AG04449 (cell line): ENCODE data around the gene DNPH1.

Experiments
- CTCF ChIA-PET: fragments of 350-600 bp; formaldehyde crosslinking; extraction: SDS; loops from one replicate; lab custom pipeline; 2021; ENCODE audit warnings: antibody characterized with exemption; lab: Yijun Ruan, JAX
- POLR2A ChIA-PET: fragments of 400-600, 350-600 bp; formaldehyde crosslinking; extraction: SDS; loops from one replicate; lab custom pipeline; 2020; ENCODE audit warnings: antibody characterized with exemption, inconsistent platforms; lab: Yijun Ruan, JAX
- DNase-seq: peaks from one replicate; pipeline ENCODE4 v3.0.0-alpha.2; 2010; ENCODE audit warnings: low read depth, low spot score
- H3K4me3 ChIP-seq: 2 replicates; pipeline ENCODE4 v1.5.1; 2011; ENCODE audit warnings: low read depth, mild to moderate bottlenecking, control low read depth, low read length
- CTCF ChIP-seq: IDR thresholded peaks from one replicate; pipeline ENCODE4 v1.5.1; 2011; ENCODE audit warnings: mild to moderate bottlenecking, moderate library complexity, low read length, control low read depth, inconsistent platforms; ENCODE audit not compliant: insufficient read depth; ENCODE audit errors: missing control alignments

DNPH1 gene

GRCh38 chr6:43228951-43229802, at the start of gene DNPH1:
DNPH1 (minus strand) TSS chr6:43229481; CDS start chr6:43229456, 25 bp downstream.
- DNase-seq = no peak
- peak; percentile 62 for TF ChIP-seq CTCF
- ChIA-PET CTCF (interaction anchor here (0.6 to 4.3 kb wide), 72 partner anchors 9 to 852 kb away, joined by 3 to 98 read pairs (median 4); partner anchors contain the start of genes CUL9, DLK2, KLHDC3 and MEA1), POLR2A (no interaction called here)
- peak within 1 kb of the TSS; percentile 70 for H3K4me3 ChIP-seq

- no peak overlapping the region for H3K4me3 ChIP-seq
- no peak for TF ChIP-seq CTCF
- ChIA-PET POLR2A (no interaction called here), CTCF (interaction anchor here (0.7 to 1.4 kb wide), 6 partner anchors 10 to 228 kb away, joined by 3 to 5 read pairs (median 3); partner anchors contain the start of gene DNPH1)
- DNase-seq = no peak
These were observed 49.3 kb upstream of the DNPH1 start for GRCh38 chr6:43278524-43279078.

GRCh38 chr6:43277643-43278523, 48.6 kb upstream of the DNPH1 start:
- POLR2A ChIA-PET = no interaction called here
- no peak overlapping the region for H3K4me3 ChIP-seq
- CTCF ChIA-PET = interaction anchor here (0.7 to 1.4 kb wide), 5 partner anchors 9 to 229 kb away, joined by 3 to 5 read pairs (median 3); no protein-coding TSS in a partner anchor
- DNase-seq = no peak
- TF ChIP-seq CTCF = no peak

DNA sequence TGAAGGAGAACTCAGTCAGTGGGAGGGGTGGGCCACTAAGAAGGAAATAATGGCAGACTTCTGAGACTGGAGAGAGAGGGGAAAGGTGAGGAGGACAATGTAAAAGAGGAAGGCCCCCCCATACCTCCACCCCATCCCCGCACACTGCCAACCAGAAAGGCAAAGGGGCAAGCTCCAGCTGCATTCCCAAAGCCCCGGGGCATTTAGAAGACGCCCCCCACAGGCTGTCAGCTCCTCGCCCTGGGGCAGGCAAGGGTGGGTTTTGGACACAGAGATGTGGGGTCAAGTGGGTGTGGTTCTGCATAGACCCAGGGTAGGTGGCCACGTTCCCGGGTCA, 48.0 kb upstream of the DNPH1 start:
- CTCF ChIA-PET = interaction anchor here (1.4 kb wide), 1 partner anchor 47 kb away, joined by 3 read pairs; no protein-coding TSS in a partner anchor
- no peak for TF ChIP-seq CTCF
- no peak for DNase-seq
- POLR2A ChIA-PET = no interaction called here
- no peak overlapping the region for H3K4me3 ChIP-seq

DNA sequence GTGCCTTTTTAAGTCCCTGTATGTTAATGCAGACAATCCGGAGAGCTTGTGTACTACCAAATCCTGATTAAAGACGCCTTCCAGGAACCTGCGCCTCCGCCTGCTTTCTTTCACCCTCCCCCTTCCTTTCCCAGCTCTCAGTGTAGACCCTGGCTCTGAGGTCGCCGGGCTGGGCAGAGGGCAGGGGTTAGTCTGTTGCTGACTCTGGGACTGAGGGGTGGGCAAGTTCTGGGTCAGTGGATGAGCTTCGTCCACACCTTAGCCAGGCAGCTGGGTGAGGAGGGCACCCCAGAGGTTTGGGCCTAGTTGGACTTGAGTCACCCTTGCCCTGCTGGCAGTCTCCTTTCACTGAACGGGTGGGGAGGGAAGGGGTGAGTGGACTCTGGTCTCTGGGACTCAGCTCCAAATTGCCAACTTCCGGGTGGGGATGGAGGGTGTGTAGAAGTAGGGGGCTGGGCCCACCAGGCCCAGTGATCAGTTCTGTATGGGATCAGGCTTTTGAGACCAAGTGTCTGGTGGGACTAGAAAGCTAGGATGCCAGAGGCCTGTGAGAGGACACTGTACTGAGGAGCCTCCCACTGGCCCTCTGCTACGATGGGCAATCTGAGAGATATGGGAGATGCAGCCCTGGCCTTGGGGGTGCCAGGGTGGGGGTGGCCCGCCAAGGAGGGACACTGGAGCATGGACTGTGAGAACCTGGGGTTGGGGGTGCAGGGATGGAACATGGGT, 47.5 kb upstream of the DNPH1 start:
- TF ChIP-seq CTCF = no peak
- no peak for DNase-seq
- no peak overlapping the region for H3K4me3 ChIP-seq
- ChIA-PET CTCF (no interaction called here), POLR2A (no interaction called here)
